ENCODE data around the gene CFAP119. TPM values are rescaled to one million over a fixed set of nuclear protein-coding genes. Genes with fewer than 3 reads are reported as not detected.

The CFAP119 gene
- polyA plus RNA-seq, 3 donors: 2.4 to 25.3 (median 3.5) TPM

GRCh38 chr16:30805056-30805369 lies 43.2 kb upstream of the CFAP119 start:
- Histone ChIP-seq H3K4me1 (ENCODE audit: control insufficient read depth in 1 of 2, insufficient read depth in 2 of 2, low read length in 2 of 2) (peaks cover 45 to 51% of the 10 kb centered on the region in 2 donors), H3K4me3 (replicated peaks in 1 of 3; ENCODE audit: low read depth in 2 of 3, low read length in 3 of 3) (peak overlapping the region; percentile 59 to 97 (median 82)), H3K27me3 (ENCODE audit: control insufficient read depth in 2 of 2, insufficient read depth in 2 of 2, low read length in 2 of 2) (no peaks in the 10 kb centered on the region), H3K79me2 (ENCODE audit: insufficient read depth, low read length) (peaks cover 3% of the 10 kb centered on the region), H3K4me2 (replicated peaks; ENCODE audit: extremely low read depth, low read length, poor library complexity, severe bottlenecking) (peak overlapping the region; percentile 97), H3K27ac (ENCODE audit: low read depth in 1 of 2, low read length in 2 of 2) (peak overlapping the region; percentile 59 to 82), H3K9ac (ENCODE audit: insufficient read depth, low read length, poor library complexity, severe bottlenecking) (peak overlapping the region; percentile 88), H3K36me3 (replicated peaks in 1 of 2; ENCODE audit: control insufficient read depth in 1 of 2, insufficient read depth in 2 of 2, low read length in 2 of 2) (no peaks in the 10 kb centered on the region), H4K20me1 (ENCODE audit: insufficient read depth, low read length) (no peaks in the 10 kb centered on the region), H2AFZ (ENCODE audit: insufficient read depth, low read depth, low read length, poor library complexity, severe bottlenecking) (peak overlapping the region; percentile 99), H3K9me3 (replicated peaks in 1 of 2; ENCODE audit: control insufficient read depth in 1 of 2, insufficient read depth in 1 of 2, low read length in 2 of 2) (no peaks in the 10 kb centered on the region)
- WGBS (ENCODE audit: insufficient coverage): 68% methylated on average over 8 of the region's 8 CpGs
- intact Hi-C loops (cut with micrococcal nuclease): loop anchor here in 1 of 2 donors (5.0 kb wide), 1 partner anchor 43 kb away; the partner anchor contains the start of genes CFAP119 and RNF40
- H3K9me3 Mint-ChIP-seq: no peaks in the 10 kb centered on the region
- no peak for DNase-seq
- H3K4me1 Mint-ChIP-seq: peaks cover 41% of the 10 kb centered on the region
- peaks cover 0 to 4% (median 0%) of the 10 kb centered on the region in 3 donors for H3K27me3 Mint-ChIP-seq (ENCODE audit: low read depth in 3 of 3)
- no peak for TF ChIP-seq CTCF (IDR thresholded peaks at IDR 0.05)
- no peaks in the 10 kb centered on the region for H3K36me3 Mint-ChIP-seq
- H3K4me3 Mint-ChIP-seq: peak overlapping the region; percentile 91
- H3K27ac Mint-ChIP-seq: peak overlapping the region in 6 of 7 donors; percentile 37 to 89 (median 75)

DNA sequence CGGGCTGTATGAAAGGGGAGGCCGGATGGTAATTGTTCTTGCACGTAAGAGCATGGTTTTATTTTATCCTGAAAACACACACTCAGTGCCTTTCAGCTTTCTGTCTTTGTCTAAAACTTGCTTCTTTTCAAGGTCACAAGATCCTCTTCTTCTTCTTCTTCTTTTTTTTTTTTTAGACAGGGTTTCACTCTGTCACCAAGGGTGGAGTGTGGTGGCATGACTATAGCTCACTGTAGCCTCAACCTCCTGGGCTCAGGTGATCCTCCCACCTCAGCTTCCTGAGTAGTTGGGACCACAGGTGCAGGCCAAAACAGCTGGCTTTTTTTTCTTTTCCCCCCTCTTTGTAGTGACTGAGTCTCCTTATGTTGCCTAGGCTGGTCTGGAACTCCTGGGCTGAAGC lies 41.1 kb upstream of the CFAP119 start:
- Mint-ChIP-seq H3K36me3 (no peaks in the 10 kb centered on the region), H3K9me3 (no peaks in the 10 kb centered on the region), H3K4me1 (peaks cover 32% of the 10 kb centered on the region), H3K4me3 (no peak overlapping the region), H3K27me3 (ENCODE audit: low read depth in 3 of 3) (peaks cover 0 to 4% (median 0%) of the 10 kb centered on the region in 3 donors), H3K27ac (peak overlapping the region in 5 of 7 donors; percentile 1 to 54 (median 37))
- WGBS (ENCODE audit: insufficient coverage): no CpG with 5 or more reads among the region's 3 CpGs
- no peaks in the 10 kb centered on the region for H3K9me3 ChIP-seq (replicated peaks in 1 of 2; ENCODE audit: control insufficient read depth in 1 of 2, insufficient read depth in 1 of 2, low read length in 2 of 2)
- H3K4me3 ChIP-seq (replicated peaks in 1 of 3; ENCODE audit: low read depth in 2 of 3, low read length in 3 of 3): no peak overlapping the region
- no peak overlapping the region for H3K27ac ChIP-seq (ENCODE audit: low read depth in 1 of 2, low read length in 2 of 2)
- intact Hi-C loops (cut with micrococcal nuclease): no loop called here
- H3K79me2 ChIP-seq (ENCODE audit: insufficient read depth, low read length): peaks cover 3% of the 10 kb centered on the region
- H3K9ac ChIP-seq (ENCODE audit: insufficient read depth, low read length, poor library complexity, severe bottlenecking): no peak overlapping the region
- no peaks in the 10 kb centered on the region for H3K36me3 ChIP-seq (replicated peaks in 1 of 2; ENCODE audit: control insufficient read depth in 1 of 2, insufficient read depth in 2 of 2, low read length in 2 of 2)
- H3K27me3 ChIP-seq (ENCODE audit: control insufficient read depth in 2 of 2, insufficient read depth in 2 of 2, low read length in 2 of 2): no peaks in the 10 kb centered on the region
- TF ChIP-seq CTCF (IDR thresholded peaks at IDR 0.05): no peak
- H3K4me2 ChIP-seq (replicated peaks; ENCODE audit: extremely low read depth, low read length, poor library complexity, severe bottlenecking): no peak overlapping the region
- H3K4me1 ChIP-seq (ENCODE audit: control insufficient read depth in 1 of 2, insufficient read depth in 2 of 2, low read length in 2 of 2): peaks cover 36 to 41% of the 10 kb centered on the region in 2 donors
- H4K20me1 ChIP-seq (ENCODE audit: insufficient read depth, low read length): no peaks in the 10 kb centered on the region
- no peak for DNase-seq
- peak overlapping the region; percentile 52 for H2AFZ ChIP-seq (ENCODE audit: insufficient read depth, low read depth, low read length, poor library complexity, severe bottlenecking)
